OCI-LY7 (cell line): Measurements from ENCODE around the gene ESRRG. TPM values are rescaled to one million over a fixed set of nuclear protein-coding genes. Genes with fewer than 3 reads are reported as not detected.

ENCODE experiments used
- BruUV-seq: library from RNA; stranded (reverse); fragments of 400-500 nt; replicated peaks from 2 replicates; lab custom pipeline; 2021; lab: Mats Ljungman, UMichigan
- CTCF ChIA-PET: fragments of 300-600 bp; sonication (Branson Sonifier 250); formaldehyde crosslinking; loops from one replicate; lab custom pipeline; 2022; ENCODE audit warnings: antibody characterized with exemption; ENCODE audit not compliant: unreplicated experiment; lab: Charles Lee
- POLR2A ChIA-PET: fragments of 300-600 bp; sonication (Branson Sonifier 250); formaldehyde crosslinking; loops from one replicate; lab custom pipeline; 2022; ENCODE audit warnings: antibody characterized with exemption; lab: Charles Lee
- DNase-seq: peaks from one replicate; pipeline ENCODE4 v3.0.0-alpha.2; 2015; ENCODE audit warnings: low spot score
- H2AFZ ChIP-seq: fragments of 200-600 bp; sonication (generic), shearing (Covaris generic); 2 replicates; pipeline ENCODE4 v1.6.1; 2014; ENCODE audit warnings: mild to moderate bottlenecking, antibody characterized with exemption, low read length, moderate library complexity
- H3K27ac ChIP-seq: fragments of 200-600 bp; sonication (generic); 2 replicates; pipeline ENCODE4 v1.5.1; 2014; ENCODE audit warnings: mixed run types, low read depth, mild to moderate bottlenecking, moderate library complexity, low read length, inconsistent platforms; ENCODE audit not compliant: poor library complexity, severe bottlenecking
- H3K36me3 ChIP-seq: fragments of 200-600 bp; sonication (generic); 2 replicates; pipeline ENCODE4 v1.6.1; 2014; ENCODE audit warnings: mild to moderate bottlenecking, antibody characterized with exemption, low read length, moderate library complexity, mixed read lengths; ENCODE audit not compliant: insufficient read depth
- H3K4me1 ChIP-seq: fragments of 200-600 bp; sonication (generic); 2 replicates; pipeline ENCODE4 v1.5.1; 2014; ENCODE audit warnings: mild to moderate bottlenecking, low read length; ENCODE audit not compliant: insufficient read depth, poor library complexity, severe bottlenecking
- H3K4me2 ChIP-seq: fragments of 200-600 bp; sonication (generic); 2 replicates; pipeline ENCODE4 v1.6.1; 2014; ENCODE audit warnings: mild to moderate bottlenecking, low read length
- H3K4me3 ChIP-seq: fragments of 200-600 bp; sonication (generic); 2 replicates; pipeline ENCODE4 v1.5.1; 2014; ENCODE audit warnings: mild to moderate bottlenecking, low read depth, low read length; ENCODE audit not compliant: poor library complexity, severe bottlenecking
- H3K79me2 ChIP-seq: fragments of 200-600 bp; sonication (generic); 2 replicates; pipeline ENCODE4 v1.6.1; 2016; ENCODE audit warnings: low read depth, mild to moderate bottlenecking, low read length, moderate library complexity, mixed read lengths; ENCODE audit not compliant: insufficient read depth
- H3K9me2 ChIP-seq: fragments of 200-600 bp; sonication (generic); 2 replicates; pipeline ENCODE4 v1.6.1; 2016; ENCODE audit warnings: mild to moderate bottlenecking, low read length, mixed read lengths; ENCODE audit not compliant: insufficient read depth
- H3K9me3 ChIP-seq: fragments of 200-600 bp; sonication (generic); 2 replicates; pipeline ENCODE4 v1.6.1; 2014; ENCODE audit warnings: mild to moderate bottlenecking, mixed run types, low read length, mixed read lengths
- H4K20me1 ChIP-seq: fragments of 200-600 bp; sonication (generic); 2 replicates; pipeline ENCODE4 v1.6.1; 2014; ENCODE audit warnings: mild to moderate bottlenecking, antibody characterized with exemption, low read length, moderate library complexity, mixed read lengths; ENCODE audit not compliant: insufficient read depth
- EZH2phosphoT487 ChIP-seq: fragments of 200-600 bp; sonication (generic); IDR thresholded peaks from 2 replicates; pipeline ENCODE4 v1.6.1; 2018; ENCODE audit warnings: low read depth, borderline replicate concordance, mild to moderate bottlenecking, mixed run types, antibody characterized with exemption, low read length, moderate library complexity, mixed read lengths
- intact Hi-C: fragments of 100-400 bp; cut with micrococcal nuclease; formaldehyde crosslinking; loops from one replicate; pipeline ENCODE4 v1.10.0; 2022; ENCODE audit not compliant: unreplicated experiment
- total RNA-seq, 2 experiments: library from RNA; depleted of rRNA in 1 of 2; stranded (reverse); fragments of >200 nt in 1 of 2; shearing (Covaris generic) in 1 of 2; gene quantifications; 2 replicates each; pipeline ENCODE4 v1.2.3, GENCODE V29; 2014 to 2022
- TF ChIP-seq, protein P1 (sequence below): fragments of 200-600 bp; sonication (generic); conservative IDR thresholded peaks from 2 replicates; pipeline ENCODE4 v1.5.1; 2014; ENCODE audit warnings: mild to moderate bottlenecking, antibody characterized with exemption, low read length, moderate library complexity, mixed read lengths

Gene ESRRG
- total RNA-seq, 2 experiments from 2014 or later: not detected

DNA sequence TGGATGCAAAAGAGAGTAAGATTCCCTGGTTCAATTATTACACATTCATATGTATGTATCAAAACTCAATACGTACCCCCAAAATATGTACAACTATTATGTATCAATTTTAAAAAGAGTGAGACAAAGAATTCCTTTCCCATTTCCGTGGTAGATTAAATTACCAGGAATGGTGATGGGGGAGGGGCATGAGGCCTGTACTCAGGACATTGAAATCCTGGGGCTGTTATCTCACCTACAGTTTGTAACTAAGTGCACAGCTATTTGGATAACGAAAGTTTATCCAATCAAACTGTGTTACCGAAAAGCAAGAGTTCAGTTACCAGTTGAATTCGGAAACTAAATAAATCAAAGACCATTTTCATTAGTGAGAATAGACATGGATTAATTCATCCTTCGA is 8.3 kb upstream of the ESRRG start:
- TF ChIP-seq EZH2phosphoT487: no peak
- TF ChIP-seq, protein P1, sequence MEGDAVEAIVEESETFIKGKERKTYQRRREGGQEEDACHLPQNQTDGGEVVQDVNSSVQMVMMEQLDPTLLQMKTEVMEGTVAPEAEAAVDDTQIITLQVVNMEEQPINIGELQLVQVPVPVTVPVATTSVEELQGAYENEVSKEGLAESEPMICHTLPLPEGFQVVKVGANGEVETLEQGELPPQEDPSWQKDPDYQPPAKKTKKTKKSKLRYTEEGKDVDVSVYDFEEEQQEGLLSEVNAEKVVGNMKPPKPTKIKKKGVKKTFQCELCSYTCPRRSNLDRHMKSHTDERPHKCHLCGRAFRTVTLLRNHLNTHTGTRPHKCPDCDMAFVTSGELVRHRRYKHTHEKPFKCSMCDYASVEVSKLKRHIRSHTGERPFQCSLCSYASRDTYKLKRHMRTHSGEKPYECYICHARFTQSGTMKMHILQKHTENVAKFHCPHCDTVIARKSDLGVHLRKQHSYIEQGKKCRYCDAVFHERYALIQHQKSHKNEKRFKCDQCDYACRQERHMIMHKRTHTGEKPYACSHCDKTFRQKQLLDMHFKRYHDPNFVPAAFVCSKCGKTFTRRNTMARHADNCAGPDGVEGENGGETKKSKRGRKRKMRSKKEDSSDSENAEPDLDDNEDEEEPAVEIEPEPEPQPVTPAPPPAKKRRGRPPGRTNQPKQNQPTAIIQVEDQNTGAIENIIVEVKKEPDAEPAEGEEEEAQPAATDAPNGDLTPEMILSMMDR: no peak
- H3K27ac ChIP-seq: no peak overlapping the region
- ChIA-PET CTCF (no interaction called here), POLR2A (interaction anchor here (0.7 to 0.9 kb wide), 3 partner anchors 11 to 1709 kb away, joined by 3 to 4 read pairs (median 4); no protein-coding TSS in a partner anchor)
- no peaks in the 10 kb centered on the region for H4K20me1 ChIP-seq
- no peaks in the 10 kb centered on the region for H3K9me2 ChIP-seq
- no peak overlapping the region for H2AFZ ChIP-seq
- H3K4me1 ChIP-seq: no peaks in the 10 kb centered on the region
- no peak for DNase-seq
- H3K79me2 ChIP-seq: no peaks in the 10 kb centered on the region
- intact Hi-C loops: no loop called here
- no peak overlapping the region for H3K4me3 ChIP-seq
- BruUV-seq: no TSS peak
- no peak overlapping the region for H3K4me2 ChIP-seq
- H3K36me3 ChIP-seq: no peaks in the 10 kb centered on the region
- H3K9me3 ChIP-seq: no peaks in the 10 kb centered on the region

DNA sequence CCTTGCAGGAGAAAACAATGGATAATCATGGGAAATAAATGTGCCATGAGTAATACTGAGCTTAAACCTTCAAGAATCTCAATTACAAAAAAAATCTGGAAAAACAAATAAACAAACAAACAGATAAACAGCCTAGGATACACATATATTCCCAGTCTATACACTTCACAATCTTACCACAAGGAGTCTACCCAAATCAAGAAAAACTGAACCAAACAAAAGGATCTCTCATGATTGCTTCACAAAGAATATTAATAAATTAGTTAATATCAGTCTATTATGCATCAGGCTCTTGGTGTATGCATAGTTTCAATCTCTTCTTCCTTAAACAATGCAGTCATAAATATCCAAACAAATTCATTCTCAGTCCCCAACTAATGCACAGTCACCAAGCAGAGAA is 3.2 kb upstream of the ESRRG start:
- Histone ChIP-seq H3K4me2 (no peak overlapping the region), H3K79me2 (no peaks in the 10 kb centered on the region), H2AFZ (no peak overlapping the region), H4K20me1 (no peaks in the 10 kb centered on the region), H3K4me3 (no peak overlapping the region), H3K4me1 (no peaks in the 10 kb centered on the region), H3K36me3 (no peaks in the 10 kb centered on the region), H3K9me2 (no peaks in the 10 kb centered on the region), H3K27ac (no peak overlapping the region), H3K9me3 (no peaks in the 10 kb centered on the region)
- intact Hi-C loops: no loop called here
- DNase-seq: no peak
- TF ChIP-seq, protein P1: no peak
- no peak for TF ChIP-seq EZH2phosphoT487
- POLR2A ChIA-PET: interaction anchor here (1.1 to 1.5 kb wide), 4 partner anchors 8 to 14 kb away, joined by 3 to 6 read pairs (median 4); no protein-coding TSS in a partner anchor
- CTCF ChIA-PET: no interaction called here
- BruUV-seq: no TSS peak

DNA sequence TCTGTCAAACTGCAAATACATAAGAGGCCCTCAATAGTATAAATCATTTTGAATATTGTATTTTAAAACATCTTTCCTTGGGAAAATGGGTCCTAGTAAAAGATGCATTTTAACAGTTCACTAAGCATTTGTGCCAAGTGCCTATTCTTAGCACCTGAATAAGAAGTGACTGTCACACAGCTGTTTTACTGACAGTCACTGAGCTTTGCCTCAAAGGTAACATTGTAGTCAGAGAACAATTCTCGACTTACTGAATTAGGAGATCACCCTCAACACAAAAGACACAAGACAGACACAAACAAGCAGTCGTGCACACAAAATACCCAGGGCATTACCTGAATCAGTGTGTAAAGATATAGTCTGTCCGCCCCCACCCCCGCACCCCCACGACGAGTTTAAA is 408 bp downstream of the ESRRG start:
- H3K27ac ChIP-seq: no peak overlapping the region
- H3K9me2 ChIP-seq: no peaks in the 10 kb centered on the region
- no peaks in the 10 kb centered on the region for H4K20me1 ChIP-seq
- H3K4me3 ChIP-seq: no peak overlapping the region
- H3K9me3 ChIP-seq: no peaks in the 10 kb centered on the region
- TF ChIP-seq, protein P1: no peak
- TF ChIP-seq EZH2phosphoT487: no peak
- intact Hi-C loops: no loop called here
- no peak for DNase-seq
- no peak overlapping the region for H3K4me2 ChIP-seq
- BruUV-seq: no TSS peak
- H3K4me1 ChIP-seq: no peaks in the 10 kb centered on the region
- ChIA-PET POLR2A (interaction anchor here (0.7 kb wide), 1 partner anchor 342 kb away, joined by 6 read pairs; no protein-coding TSS in a partner anchor), CTCF (interaction anchor here (0.6 kb wide), 1 partner anchor 47 kb away, joined by 3 read pairs; no protein-coding TSS in a partner anchor)
- H3K79me2 ChIP-seq: no peaks in the 10 kb centered on the region
- H3K36me3 ChIP-seq: no peaks in the 10 kb centered on the region
- H2AFZ ChIP-seq: no peak overlapping the region
